Measurements from ENCODE around the gene EEF1AKMT3.

The EEF1AKMT3 gene

DNA sequence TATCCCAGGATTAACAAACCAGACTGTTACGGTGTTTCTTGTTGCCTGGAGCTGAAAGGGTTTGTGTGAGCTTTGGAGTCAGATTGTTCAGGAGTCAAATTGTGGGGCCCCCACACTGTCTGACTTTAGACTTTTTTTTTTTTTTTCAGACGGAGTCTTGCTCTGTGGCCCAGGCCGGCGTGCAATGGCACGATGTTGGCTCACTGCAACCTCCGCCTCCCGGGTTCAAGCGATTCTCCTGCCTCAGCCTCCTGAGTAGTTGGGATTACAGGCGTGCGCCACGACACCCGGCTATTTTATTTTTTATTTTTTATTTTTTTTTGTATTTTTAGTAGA is 11.0 kb downstream of the EEF1AKMT3 start:
- DNase-seq (ENCODE audit: low spot score): no peak

DNA sequence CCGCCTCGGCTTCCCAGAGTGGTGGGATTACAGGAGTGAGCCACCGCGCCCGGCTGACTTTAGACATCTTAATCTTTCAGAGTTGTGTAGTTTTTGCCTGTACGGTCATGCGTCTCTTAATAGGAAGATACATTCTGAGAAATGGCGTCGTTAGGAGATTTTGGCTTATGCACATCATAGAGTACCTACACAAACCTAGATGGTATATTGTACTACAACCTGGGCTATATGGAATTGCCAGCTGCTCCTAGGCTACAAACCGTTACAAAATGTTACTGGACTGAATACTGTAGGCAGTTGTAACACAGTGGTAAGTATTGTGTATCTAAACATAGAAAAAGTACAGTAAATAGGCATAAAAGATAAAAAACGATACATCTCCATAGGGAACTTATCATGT is 11.4 kb downstream of the EEF1AKMT3 start:
- DNase-seq (ENCODE audit: low spot score): no peak

DNA sequence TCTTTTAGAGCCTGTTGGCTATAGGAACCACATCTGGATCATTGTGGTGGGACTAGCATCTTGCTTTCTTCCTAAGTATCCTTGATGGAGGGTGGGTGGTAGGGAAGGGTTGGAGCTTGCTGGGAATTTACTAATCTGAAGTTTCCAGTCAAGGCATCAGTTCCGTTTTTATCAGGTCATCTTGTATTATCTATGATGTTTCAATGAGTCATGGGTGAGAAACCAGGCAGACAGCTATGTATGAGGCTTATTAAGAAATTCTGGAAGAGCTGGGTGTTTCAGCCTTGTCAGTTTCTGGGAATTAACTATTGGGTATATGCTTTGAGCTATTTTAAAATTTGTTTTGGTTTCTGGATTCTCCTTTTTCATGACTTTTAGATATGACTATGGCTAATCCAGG is 21.5 kb downstream of the EEF1AKMT3 start:
- no peak for DNase-seq (ENCODE audit: low spot score)

GRCh38 chr12:57795354-57795753 is 22.9 kb downstream of the EEF1AKMT3 start:
- no peak for DNase-seq (ENCODE audit: low spot score)

- no peak for DNase-seq (ENCODE audit: low spot score)
Measured at GRCh38 chr12:57796996-57797395, 24.6 kb downstream of the EEF1AKMT3 start.

- DNase-seq (ENCODE audit: low spot score): no peak
Measured at GRCh38 chr12:57797933-57798332, 25.5 kb downstream of the EEF1AKMT3 start.

DNA sequence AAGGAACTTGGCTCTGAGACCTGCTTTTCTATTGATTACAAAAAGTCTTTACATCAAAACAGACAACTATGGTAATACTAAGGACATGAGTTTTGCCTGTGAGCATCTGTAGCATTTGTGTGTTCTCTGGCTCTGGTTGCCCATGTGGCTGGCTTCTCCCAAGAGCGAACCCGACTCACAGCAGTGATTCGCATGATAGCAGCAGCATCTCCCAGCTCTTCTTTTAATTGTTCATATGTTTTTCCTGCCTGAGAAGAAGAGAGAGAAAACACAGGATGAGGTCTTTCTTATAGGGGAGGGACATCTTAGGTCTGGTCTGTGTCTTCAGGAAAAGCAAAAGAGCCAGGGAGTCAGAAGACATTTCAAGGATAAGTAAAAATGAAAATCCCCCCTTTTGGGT is 28.6 kb downstream of the EEF1AKMT3 start:
- DNase-seq (ENCODE audit: low spot score): no peak

DNA sequence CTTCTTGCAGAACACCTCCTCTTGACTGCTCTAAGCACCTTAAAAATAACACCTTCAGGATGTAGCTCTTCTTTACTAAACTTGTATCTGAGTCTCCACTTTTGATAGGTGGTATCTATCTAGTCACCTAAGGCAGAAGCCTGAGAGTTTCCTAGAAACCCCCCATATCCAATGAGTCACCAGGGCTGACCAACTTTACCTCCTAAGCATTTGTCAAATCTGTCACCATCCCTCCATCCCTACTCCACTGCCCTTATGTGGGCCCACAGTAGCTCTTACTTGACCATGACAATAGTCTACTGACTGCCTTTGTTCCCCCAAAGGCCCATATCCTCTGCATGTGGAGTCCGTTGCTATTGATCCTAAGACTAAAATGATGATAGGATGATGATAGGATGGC is 30.2 kb downstream of the EEF1AKMT3 start:
- DNase-seq (ENCODE audit: low spot score): no peak

DNA sequence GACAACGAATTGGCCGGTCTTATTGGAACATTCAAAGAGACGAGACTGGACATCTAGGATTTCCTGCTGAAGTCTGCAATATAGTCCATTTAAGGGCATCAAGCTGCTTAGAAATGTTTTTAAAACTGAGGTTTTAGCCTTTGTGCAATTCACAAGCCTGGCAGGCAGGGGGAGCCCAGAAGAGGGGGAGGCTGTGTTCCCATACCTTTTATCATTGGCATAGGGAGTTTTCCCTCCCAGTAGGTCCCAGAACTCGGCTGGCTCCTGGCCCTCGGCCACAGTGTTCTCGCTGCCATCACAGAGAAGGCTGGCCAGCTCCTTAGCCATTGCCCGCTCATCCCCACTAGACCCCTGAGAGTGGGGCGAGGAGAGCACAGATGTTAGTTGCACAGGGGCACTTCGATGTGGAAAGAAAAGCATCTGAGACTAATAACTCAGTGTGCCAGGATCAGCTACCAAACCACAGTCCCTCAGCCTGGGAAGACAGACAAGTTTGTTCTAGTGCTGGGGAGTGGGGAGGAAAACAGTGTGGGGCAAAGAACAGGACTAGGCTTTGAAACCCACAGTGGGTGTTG is 31.0 kb downstream of the EEF1AKMT3 start:
- no peak for DNase-seq (ENCODE audit: low spot score)

DNA sequence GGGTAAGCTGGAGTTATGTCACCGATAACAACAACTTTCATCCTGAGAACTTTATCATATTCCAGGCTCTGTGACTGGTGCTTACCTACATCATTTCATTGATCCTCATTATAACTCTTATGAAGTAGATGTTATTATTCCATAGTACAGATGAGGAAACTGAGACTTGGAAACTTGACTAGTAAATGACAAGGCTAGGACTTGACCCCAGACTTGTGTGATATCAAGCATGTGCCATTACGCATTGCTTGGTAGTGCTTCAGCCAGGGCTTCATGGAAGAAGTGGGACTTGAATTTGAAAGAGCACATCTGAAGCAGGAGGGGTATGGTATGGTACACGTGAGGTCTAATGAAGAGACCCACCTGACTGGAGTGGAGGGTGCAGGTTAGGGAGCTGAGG is 34.3 kb downstream of the EEF1AKMT3 start:
- no peak for DNase-seq (ENCODE audit: low spot score)

GRCh38 chr12:57807285-57807684 is 34.9 kb downstream of the EEF1AKMT3 start:
- DNase-seq (ENCODE audit: low spot score): no peak

DNA sequence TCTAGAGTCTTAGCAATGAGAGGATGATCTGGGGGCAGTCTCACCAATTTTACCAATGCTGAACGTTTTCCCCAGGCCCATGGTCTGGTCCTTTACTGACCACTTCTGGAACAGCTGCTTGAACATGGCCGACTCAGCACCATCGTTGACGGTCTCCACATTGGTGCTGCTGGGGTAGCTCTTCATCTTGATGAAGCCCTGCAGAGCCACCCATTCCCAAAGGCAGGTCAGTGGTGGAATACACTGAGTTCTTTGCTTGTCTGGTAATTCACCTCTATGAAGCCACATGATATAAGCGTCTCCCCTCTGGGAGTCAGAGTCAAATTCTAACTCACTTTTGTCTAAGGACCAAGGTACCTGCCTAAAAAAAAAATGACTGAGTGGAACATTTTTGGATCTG is 35.9 kb downstream of the EEF1AKMT3 start:
- DNase-seq (ENCODE audit: low spot score): no peak

DNA sequence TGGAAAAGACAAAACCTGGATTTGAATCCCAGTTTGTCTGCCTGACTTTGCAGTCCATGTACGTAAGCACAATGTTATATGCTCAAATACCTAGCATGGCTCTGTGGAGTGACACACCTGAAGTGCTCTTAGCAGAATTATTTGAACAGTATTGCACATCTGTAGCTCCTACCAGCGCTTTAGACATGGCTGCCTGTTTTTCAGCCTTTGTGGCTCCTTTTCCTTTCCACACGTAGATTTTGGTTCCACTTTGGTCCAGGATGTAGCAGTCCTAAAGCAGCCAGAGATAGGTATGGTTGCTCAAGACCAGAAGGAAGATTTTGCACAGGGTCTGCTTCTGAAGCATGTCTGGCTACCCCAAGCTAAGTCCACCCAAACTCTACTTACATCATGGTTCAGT is 37.0 kb downstream of the EEF1AKMT3 start:
- no peak for DNase-seq (ENCODE audit: low spot score)

DNA sequence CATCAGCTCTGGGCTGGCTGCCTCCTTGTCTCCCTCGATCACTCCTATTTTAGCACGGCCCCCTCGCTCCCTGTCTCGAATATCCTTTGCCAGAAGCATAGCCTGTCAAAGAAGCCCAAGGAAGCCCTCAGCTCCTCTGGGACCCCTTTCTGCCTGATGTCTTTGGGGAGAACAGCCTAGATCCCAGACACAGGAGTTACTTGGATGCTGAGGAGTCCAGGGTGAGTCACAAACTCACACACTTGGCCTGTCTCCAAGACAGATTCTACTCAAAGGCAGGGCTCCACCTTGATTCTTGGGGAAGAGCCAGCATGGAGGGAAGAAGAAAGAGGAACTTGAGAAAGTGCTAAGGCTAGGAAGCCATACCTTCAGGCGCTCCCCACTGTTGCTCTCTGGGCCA is 38.0 kb downstream of the EEF1AKMT3 start:
- no peak for DNase-seq (ENCODE audit: low spot score)

DNA sequence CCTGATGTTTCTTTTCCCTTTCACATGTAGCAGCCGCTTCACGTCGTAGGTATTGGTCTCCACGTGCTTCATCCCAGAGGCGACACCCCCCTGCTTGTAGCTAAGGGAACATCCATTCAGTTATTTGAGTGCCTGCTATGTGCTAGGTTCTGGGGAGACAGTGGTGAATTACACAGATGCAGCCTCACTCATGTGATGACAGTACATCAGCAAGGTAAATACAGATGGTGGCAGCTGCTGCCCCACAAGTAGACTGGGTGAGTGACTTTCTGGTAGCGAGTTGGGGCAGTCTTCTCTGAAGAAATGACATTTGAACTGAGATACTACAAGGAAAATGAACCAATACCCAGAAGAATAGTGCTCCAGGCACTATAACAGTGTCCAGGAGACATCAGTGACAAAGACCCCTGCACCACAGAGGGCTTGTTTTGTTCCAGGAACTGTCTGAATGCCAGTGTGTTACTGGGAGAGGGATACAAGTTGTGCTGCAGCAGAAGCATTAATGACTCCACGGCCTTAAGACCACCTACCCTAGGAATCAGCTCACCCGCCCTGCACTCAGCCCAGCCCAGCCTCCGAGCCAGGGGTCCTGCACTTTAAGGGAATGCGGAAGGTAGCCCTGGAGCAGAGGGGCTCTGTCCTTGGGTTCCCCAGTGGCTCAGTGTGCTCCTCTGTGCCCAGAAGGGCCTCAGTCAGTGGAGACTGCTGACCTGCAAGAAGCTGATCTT is 38.8 kb downstream of the EEF1AKMT3 start:
- DNase-seq (ENCODE audit: low spot score): no peak

DNA sequence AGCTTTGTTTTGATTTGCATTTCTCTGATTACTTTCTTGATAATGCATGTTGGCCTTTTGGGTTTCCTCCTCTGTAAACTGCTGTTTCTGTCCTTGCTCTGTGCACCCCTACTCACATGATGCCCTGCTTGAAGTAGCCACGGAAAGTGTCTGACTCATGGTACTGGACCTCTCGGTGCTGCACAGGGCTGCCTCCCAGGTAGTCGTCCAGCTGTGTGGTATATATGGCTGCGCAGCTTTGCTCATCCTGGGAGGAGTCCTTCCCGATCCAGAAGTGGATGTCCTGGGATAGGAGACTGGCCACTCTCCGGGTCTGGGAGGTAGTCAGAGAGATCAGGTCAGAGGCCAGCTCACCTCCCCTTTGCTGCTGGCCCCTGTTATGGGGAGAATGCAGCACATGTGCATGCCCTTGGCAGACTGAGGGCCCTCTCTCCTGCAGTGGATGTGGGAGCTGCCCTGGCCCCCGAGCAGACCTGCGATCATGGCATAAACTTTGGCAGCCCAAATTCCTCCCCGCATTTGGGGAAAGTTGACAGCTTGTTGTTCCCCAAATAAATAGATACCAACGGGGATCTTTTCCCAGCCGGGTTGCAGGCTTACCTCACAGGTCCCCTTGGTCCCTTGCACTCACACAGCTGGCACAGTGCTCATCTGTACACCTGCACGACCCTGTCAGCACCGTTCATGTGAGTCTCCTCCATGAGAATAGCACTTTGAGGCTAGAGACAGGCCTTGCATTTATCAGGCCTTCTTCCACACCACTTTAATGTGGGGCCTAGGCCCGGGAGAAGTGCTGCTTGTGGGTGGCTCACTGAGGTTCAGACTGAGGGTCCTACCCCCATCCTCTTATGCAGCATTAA is 40.9 kb downstream of the EEF1AKMT3 start:
- no peak for DNase-seq (ENCODE audit: low spot score)

DNA sequence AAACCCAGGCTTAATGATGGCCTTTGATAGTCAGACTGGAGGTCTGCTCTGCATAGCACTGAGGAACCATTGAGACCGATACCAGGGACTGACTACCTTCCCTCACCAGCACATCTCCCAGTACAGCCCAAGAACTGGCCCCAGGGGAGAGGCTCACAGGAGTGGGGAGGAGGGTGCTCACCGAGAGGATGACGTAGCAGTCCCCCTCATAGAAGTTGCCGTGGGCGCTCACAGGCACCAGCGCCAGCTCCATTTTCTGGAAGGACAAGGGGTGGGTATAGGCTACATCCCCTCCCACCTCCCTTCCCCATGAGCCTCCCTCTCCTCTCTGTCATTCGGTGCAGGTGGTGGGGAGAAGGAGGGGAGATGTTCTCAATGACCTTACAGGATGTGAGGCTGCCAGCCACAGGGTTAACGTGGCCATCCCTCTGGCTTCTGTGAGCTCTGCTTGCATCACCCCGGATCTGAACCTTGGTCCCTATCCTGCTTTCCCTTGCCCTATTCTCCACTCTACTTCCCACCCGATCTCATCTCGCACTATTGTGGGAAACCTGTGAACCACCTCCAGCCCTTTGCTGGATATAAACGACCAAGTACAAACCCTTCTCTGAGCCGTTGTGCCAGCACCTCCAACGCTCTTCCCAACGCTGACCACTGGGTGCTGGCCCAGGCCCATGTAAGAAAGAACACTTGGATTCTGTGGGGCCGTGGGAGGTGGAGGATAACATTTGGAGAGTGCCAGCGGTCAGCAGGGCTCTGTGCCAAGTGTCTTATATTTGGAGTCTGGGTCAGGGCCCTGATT is 41.8 kb downstream of the EEF1AKMT3 start:
- no peak for DNase-seq (ENCODE audit: low spot score)

- no peak for DNase-seq (ENCODE audit: low spot score)
Measured at GRCh38 chr12:57815177-57816000, 43.0 kb downstream of the EEF1AKMT3 start.

- no peak for DNase-seq (ENCODE audit: low spot score)
Measured at GRCh38 chr12:57816001-57816854, 43.8 kb downstream of the EEF1AKMT3 start.

GRCh38 chr12:57816855-57817151 is 44.4 kb downstream of the EEF1AKMT3 start:
- no peak for DNase-seq (ENCODE audit: low spot score)

Data from pons (tissue), 1 donor.